ENCODE measurements around the gene JAZF1.
"Not testable (repeated sequence)": the region's sequence is repeated elsewhere in the genome, so short reads cannot be mapped to it uniquely, and the experiment has no call there.

JAZF1 gene

DNA sequence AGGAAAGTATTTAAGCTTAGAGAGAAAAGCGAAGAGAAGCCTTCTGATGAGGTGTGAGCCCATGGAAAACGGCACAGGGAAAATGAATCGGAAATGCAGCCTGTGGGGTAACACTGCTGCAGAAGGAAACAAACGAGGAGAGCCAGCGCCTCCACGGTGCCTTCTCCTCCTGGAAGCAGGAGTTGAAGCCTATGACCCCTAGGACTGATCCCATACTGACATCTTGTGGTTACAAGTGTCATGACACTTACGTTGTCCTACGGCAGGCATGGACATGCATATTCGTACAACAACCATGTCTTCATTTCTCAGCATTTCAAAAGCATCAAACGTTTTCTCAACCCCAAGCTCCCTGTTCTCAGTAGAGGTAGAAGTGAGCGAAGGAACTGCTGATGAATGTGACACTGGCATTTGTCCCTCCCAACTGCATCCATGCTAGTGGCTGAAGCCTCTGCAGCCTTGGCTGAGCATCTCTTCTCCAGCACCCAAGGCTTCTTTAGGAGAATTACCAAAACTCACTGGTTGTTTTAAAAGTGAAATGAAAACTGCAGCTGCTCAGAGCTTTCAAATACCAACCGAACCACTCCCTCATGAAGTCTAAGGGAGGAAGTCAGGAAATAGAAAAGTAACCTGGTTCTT lies 160.2 kb downstream of the JAZF1 start:
- H3K4me1 ChIP-seq (ENCODE audit: control insufficient read depth, insufficient read depth, low read length, poor library complexity, severe bottlenecking) = peaks cover 3% of the 10 kb centered on the region
- no peak overlapping the region for H3K4me3 ChIP-seq (ENCODE audit: extremely low read depth, insufficient read depth, low read length, poor library complexity, severe bottlenecking)
- H3K36me3 ChIP-seq (ENCODE audit: control insufficient read depth, insufficient read depth, low read length) = no peaks in the 10 kb centered on the region
- no peak overlapping the region for H3K27ac ChIP-seq (ENCODE audit: low read depth, low read length, severe bottlenecking)
- WGBS, 2 experiments (ENCODE audit: insufficient coverage in 2 of 2) = 7 to 10% methylated on average over 7 to 10 of the region's 12 CpGs
- no peaks in the 10 kb centered on the region for H3K9me3 ChIP-seq (ENCODE audit: control insufficient read depth, low read length)

DNA sequence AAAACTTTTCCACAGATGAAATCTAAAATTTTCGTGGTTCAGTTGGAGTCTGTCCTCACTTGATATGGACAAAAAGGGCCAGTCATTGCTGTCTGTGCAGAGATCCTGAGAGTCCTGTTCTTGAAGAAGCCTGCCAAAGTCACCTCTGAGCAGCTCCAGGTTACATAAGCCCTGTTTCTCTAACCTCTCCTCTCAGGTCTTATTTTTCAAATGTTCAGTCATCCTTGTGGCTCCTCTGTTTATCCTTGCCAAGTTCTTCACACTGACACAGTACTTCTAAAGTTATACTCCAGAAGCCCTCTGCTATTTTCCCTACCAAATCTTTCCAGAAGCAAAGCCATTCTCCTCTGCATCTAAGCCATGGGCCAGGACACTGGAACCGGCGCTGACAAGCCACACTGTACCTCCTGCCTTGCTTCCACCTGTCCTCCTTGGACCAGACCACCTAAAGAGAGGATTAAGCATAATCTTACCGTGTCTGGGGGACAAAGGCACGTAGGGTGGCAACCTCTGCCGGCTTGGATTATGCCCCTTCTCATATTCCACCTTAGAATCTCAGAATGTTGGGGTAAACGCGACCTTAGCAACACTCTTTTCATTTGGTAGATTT lies 161.6 kb downstream of the JAZF1 start:
- peaks cover 3% of the 10 kb centered on the region for H3K4me1 ChIP-seq (ENCODE audit: control insufficient read depth, insufficient read depth, low read length, poor library complexity, severe bottlenecking)
- no peak overlapping the region for H3K27ac ChIP-seq (ENCODE audit: low read depth, low read length, severe bottlenecking)
- H3K36me3 ChIP-seq (ENCODE audit: control insufficient read depth, insufficient read depth, low read length) = no peaks in the 10 kb centered on the region
- no peak overlapping the region for H3K4me3 ChIP-seq (ENCODE audit: extremely low read depth, insufficient read depth, low read length, poor library complexity, severe bottlenecking)
- WGBS, 2 experiments (ENCODE audit: insufficient coverage in 2 of 2) = 95 to 97% methylated on average over 4 to 8 of the region's 8 CpGs
- H3K9me3 ChIP-seq (ENCODE audit: control insufficient read depth, low read length) = peaks cover 12% of the 10 kb centered on the region

DNA sequence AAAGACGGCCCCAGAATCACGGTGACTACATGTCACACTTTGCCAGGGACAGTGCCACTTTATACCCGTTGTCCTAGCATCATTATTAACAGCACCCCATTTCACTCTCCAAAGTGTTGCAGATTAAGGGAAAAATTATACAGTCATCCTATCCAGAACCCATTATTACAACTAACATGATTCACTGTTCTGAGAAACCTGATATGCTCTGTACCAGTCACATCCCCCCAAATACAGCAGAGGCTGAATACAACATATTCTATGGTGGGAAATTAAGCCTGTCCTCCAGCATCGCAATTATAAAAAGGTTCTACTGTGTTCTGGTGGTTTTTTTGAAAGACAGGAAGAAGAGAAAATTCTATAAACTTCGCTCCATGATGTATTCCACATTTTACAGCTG lies 162.1 kb downstream of the JAZF1 start:
- 84 to 96% methylated on average over 3 to 4 of the region's 5 CpGs for WGBS, 2 experiments (ENCODE audit: insufficient coverage in 2 of 2)
- Histone ChIP-seq H3K9me3 (ENCODE audit: control insufficient read depth, low read length) (peaks cover 17% of the 10 kb centered on the region), H3K27ac (ENCODE audit: low read depth, low read length, severe bottlenecking) (no peak overlapping the region), H3K4me3 (ENCODE audit: extremely low read depth, insufficient read depth, low read length, poor library complexity, severe bottlenecking) (no peak overlapping the region), H3K4me1 (ENCODE audit: control insufficient read depth, insufficient read depth, low read length, poor library complexity, severe bottlenecking) (peaks cover 3% of the 10 kb centered on the region), H3K36me3 (ENCODE audit: control insufficient read depth, insufficient read depth, low read length) (no peaks in the 10 kb centered on the region)

DNA sequence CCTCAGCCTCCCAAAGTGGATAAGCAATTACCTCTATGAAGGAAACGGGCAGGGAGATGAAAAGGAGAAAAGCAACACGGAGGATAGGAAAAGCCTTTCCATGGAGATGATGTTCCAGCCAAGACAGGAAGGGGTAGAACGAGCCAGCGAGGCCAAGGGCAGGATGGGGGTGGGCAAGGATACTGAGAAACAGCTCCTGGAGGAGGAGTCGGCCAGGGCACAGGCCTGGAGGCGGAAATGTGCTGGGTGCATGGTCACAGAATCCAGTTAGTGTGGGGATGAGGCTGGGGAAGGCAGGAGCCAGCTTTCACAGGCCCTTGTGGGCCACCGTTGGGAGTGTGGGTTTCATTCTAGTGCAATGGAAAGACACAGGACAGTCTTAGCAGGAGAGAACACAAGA lies 162.6 kb downstream of the JAZF1 start:
- Histone ChIP-seq H3K9me3 (ENCODE audit: control insufficient read depth, low read length) (peaks cover 20% of the 10 kb centered on the region), H3K4me1 (ENCODE audit: control insufficient read depth, insufficient read depth, low read length, poor library complexity, severe bottlenecking) (peaks cover 3% of the 10 kb centered on the region), H3K27ac (ENCODE audit: low read depth, low read length, severe bottlenecking) (no peak overlapping the region), H3K36me3 (ENCODE audit: control insufficient read depth, insufficient read depth, low read length) (no peaks in the 10 kb centered on the region), H3K4me3 (ENCODE audit: extremely low read depth, insufficient read depth, low read length, poor library complexity, severe bottlenecking) (no peak overlapping the region)
- WGBS, 2 experiments (ENCODE audit: insufficient coverage in 2 of 2) = 91 to 92% methylated on average over 7 of the region's 7 CpGs

GRCh38 chr7:28017372-28017771 lies 163.2 kb downstream of the JAZF1 start:
- no peak overlapping the region for H3K4me3 ChIP-seq (ENCODE audit: extremely low read depth, insufficient read depth, low read length, poor library complexity, severe bottlenecking)
- H3K27ac ChIP-seq (ENCODE audit: low read depth, low read length, severe bottlenecking) = no peak overlapping the region
- peaks cover 3% of the 10 kb centered on the region for H3K4me1 ChIP-seq (ENCODE audit: control insufficient read depth, insufficient read depth, low read length, poor library complexity, severe bottlenecking)
- H3K9me3 ChIP-seq (ENCODE audit: control insufficient read depth, low read length) = peaks cover 20% of the 10 kb centered on the region
- 88 to 100% methylated on average over 2 to 4 of the region's 4 CpGs for WGBS, 2 experiments (ENCODE audit: insufficient coverage in 2 of 2)
- H3K36me3 ChIP-seq (ENCODE audit: control insufficient read depth, insufficient read depth, low read length) = no peaks in the 10 kb centered on the region

DNA sequence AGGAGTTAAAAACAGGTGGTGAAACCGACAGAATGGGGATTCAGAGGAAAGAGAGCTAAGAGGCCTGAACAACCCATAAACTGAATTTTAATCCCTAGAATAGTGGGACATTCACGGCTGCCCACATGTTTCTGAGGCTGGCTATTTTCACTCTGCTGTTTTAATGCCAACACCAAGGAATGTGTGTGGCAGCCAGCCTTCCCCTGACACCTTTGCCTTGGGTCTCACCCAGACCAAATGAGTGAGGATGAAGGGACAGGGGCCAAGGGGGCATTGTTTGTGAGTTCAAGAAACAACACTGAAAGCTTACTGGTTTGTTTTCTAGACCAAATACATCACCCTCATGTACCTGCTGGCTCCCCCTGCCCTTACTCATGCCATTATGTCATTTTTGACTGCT lies 164.3 kb downstream of the JAZF1 start:
- Histone ChIP-seq H3K4me1 (ENCODE audit: control insufficient read depth, insufficient read depth, low read length, poor library complexity, severe bottlenecking) (peaks cover 3% of the 10 kb centered on the region), H3K36me3 (ENCODE audit: control insufficient read depth, insufficient read depth, low read length) (no peaks in the 10 kb centered on the region), H3K9me3 (ENCODE audit: control insufficient read depth, low read length) (peaks cover 20% of the 10 kb centered on the region), H3K27ac (ENCODE audit: low read depth, low read length, severe bottlenecking) (no peak overlapping the region), H3K4me3 (ENCODE audit: extremely low read depth, insufficient read depth, low read length, poor library complexity, severe bottlenecking) (no peak overlapping the region)
- 81 to 100% methylated on average over 1 to 2 of the region's 2 CpGs for WGBS, 2 experiments (ENCODE audit: insufficient coverage in 2 of 2)

- Histone ChIP-seq H3K36me3 (ENCODE audit: control insufficient read depth, insufficient read depth, low read length) (no peaks in the 10 kb centered on the region), H3K4me1 (ENCODE audit: control insufficient read depth, insufficient read depth, low read length, poor library complexity, severe bottlenecking) (peaks cover 3% of the 10 kb centered on the region), H3K9me3 (ENCODE audit: control insufficient read depth, low read length) (peaks cover 20% of the 10 kb centered on the region), H3K27ac (ENCODE audit: low read depth, low read length, severe bottlenecking) (no peak overlapping the region), H3K4me3 (ENCODE audit: extremely low read depth, insufficient read depth, low read length, poor library complexity, severe bottlenecking) (no peak overlapping the region)
- 90% methylated on average over 2 of the region's 4 CpGs; no CpG with 5 or more reads in 1 of the 2 experiments for WGBS, 2 experiments (ENCODE audit: insufficient coverage in 2 of 2)
Measured at GRCh38 chr7:28015169-28015568, 165.4 kb downstream of the JAZF1 start.

- not testable (repeated sequence) for H3K27ac ChIP-seq (ENCODE audit: low read depth, low read length, severe bottlenecking); H3K4me3 ChIP-seq (ENCODE audit: extremely low read depth, insufficient read depth, low read length, poor library complexity, severe bottlenecking); H3K4me1 ChIP-seq (ENCODE audit: control insufficient read depth, insufficient read depth, low read length, poor library complexity, severe bottlenecking); H3K36me3 ChIP-seq (ENCODE audit: control insufficient read depth, insufficient read depth, low read length)
- H3K9me3 ChIP-seq (ENCODE audit: control insufficient read depth, low read length) = peaks cover 20% of the 10 kb centered on the region
- WGBS, 2 experiments (ENCODE audit: insufficient coverage in 2 of 2) = 82 to 94% methylated on average over 3 of the region's 4 CpGs
Measured at GRCh38 chr7:28014340-28014739, 166.3 kb downstream of the JAZF1 start.

DNA sequence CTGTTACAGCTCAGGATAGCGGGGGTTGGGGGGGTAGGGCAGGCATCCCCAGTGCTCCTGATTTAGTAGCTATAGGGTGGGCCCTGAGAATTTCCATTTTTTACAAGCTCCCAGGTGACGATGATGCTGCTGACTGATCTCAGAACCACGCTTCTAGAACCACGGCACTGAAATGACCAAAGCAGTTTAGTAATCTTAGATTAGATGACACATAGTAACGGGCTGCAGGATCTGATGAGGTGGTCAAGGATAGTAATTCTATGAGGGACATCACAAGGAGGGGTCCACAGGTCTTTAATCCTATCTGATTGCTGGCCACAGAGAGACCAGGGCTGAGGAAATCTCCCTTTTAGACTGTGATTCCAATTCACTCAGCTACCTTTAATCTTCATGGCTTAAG lies 167.2 kb downstream of the JAZF1 start:
- no peak overlapping the region for H3K4me3 ChIP-seq (ENCODE audit: extremely low read depth, insufficient read depth, low read length, poor library complexity, severe bottlenecking)
- WGBS, 2 experiments (ENCODE audit: insufficient coverage in 2 of 2) = 94 to 97% methylated on average over 4 to 5 of the region's 5 CpGs

DNA sequence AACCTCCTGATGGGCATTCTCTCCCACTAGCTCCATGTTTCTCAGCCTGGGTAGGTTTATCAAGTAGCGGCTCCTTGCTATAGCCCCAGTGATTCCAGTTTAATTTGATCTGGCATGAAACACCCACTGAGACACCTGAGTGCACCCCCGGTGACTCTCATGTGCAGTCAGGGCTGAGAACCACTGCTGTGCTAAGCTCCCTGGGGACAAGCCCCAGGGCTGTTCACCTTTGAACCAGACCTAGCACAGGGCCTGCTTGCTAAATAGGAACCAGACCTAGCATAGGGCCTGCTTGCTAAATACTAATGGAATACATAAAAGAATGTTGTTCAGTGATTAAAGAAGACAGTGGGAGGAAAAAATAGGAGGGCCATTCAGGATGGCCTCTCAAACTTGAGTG lies 167.6 kb downstream of the JAZF1 start:
- no peak overlapping the region for H3K4me3 ChIP-seq (ENCODE audit: extremely low read depth, insufficient read depth, low read length, poor library complexity, severe bottlenecking)
- peaks cover 3% of the 10 kb centered on the region for H3K4me1 ChIP-seq (ENCODE audit: control insufficient read depth, insufficient read depth, low read length, poor library complexity, severe bottlenecking)
- peaks cover 20% of the 10 kb centered on the region for H3K9me3 ChIP-seq (ENCODE audit: control insufficient read depth, low read length)
- no peaks in the 10 kb centered on the region for H3K36me3 ChIP-seq (ENCODE audit: control insufficient read depth, insufficient read depth, low read length)
- 98 to 100% methylated on average over 2 of the region's 2 CpGs for WGBS, 2 experiments (ENCODE audit: insufficient coverage in 2 of 2)
- no peak overlapping the region for H3K27ac ChIP-seq (ENCODE audit: low read depth, low read length, severe bottlenecking)

More for the DNA sequence above, 167.2 kb downstream of the JAZF1 start:
- Histone ChIP-seq H3K4me1 (ENCODE audit: control insufficient read depth, insufficient read depth, low read length, poor library complexity, severe bottlenecking) (peaks cover 3% of the 10 kb centered on the region), H3K27ac (ENCODE audit: low read depth, low read length, severe bottlenecking) (no peak overlapping the region), H3K36me3 (ENCODE audit: control insufficient read depth, insufficient read depth, low read length) (no peaks in the 10 kb centered on the region), H3K9me3 (ENCODE audit: control insufficient read depth, low read length) (peaks cover 20% of the 10 kb centered on the region)

- H3K9me3 ChIP-seq (ENCODE audit: control insufficient read depth, low read length) = peaks cover 7% of the 10 kb centered on the region
- H3K36me3 ChIP-seq (ENCODE audit: control insufficient read depth, insufficient read depth, low read length) = no peaks in the 10 kb centered on the region
- no peak overlapping the region for H3K4me3 ChIP-seq (ENCODE audit: extremely low read depth, insufficient read depth, low read length, poor library complexity, severe bottlenecking)
- no peaks in the 10 kb centered on the region for H3K4me1 ChIP-seq (ENCODE audit: control insufficient read depth, insufficient read depth, low read length, poor library complexity, severe bottlenecking)
- WGBS, 2 experiments (ENCODE audit: insufficient coverage in 2 of 2) = 92% methylated on average over 1 of the region's 2 CpGs; no CpG with 5 or more reads in 1 of the 2 experiments
- no peak overlapping the region for H3K27ac ChIP-seq (ENCODE audit: low read depth, low read length, severe bottlenecking)
Measured at GRCh38 chr7:28008911-28009310, 171.7 kb downstream of the JAZF1 start.
